ENCODE results near the gene CA7.

DNA sequence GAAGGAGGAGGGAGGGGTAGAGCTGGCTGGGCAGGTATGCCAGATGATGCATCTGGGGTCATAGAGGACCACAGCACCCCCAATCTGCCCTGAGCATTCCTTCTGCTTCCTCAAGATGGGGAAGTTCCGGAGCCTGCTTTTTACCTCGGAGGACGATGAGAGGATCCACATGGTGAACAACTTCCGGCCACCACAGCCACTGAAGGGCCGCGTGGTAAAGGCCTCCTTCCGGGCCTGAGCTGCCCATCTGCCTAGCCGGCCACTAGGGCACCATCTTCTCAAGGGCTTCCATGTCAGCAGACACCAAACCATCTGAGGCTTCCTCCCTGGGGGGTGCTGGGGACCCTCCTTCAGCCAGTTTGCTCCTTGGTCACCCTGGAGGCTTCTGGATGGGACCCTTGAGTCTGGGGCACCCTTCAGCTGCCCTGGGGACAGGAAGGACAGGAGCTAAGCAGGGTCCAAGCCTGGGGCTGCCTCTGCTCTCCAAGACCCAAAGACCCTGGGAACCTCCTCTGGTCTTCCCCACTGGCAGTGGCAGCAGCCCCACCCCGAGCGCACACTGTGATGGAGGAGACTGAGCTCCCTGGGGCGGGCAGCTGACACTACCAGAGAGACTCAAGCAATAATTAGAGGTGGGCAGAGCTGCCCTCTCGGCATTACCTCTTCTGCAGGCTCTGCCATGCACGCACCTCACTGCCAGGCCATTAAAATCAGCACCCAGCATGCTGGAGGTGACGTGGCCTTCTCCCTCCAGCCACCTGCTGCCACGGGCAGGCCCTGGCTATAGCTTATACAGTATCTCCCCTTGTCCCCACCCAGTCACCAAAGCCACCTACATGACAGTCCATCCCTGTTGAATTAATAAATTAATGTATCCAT lies 9.3 kb downstream of the CA7 start:
- TF ChIP-seq, protein P1, sequence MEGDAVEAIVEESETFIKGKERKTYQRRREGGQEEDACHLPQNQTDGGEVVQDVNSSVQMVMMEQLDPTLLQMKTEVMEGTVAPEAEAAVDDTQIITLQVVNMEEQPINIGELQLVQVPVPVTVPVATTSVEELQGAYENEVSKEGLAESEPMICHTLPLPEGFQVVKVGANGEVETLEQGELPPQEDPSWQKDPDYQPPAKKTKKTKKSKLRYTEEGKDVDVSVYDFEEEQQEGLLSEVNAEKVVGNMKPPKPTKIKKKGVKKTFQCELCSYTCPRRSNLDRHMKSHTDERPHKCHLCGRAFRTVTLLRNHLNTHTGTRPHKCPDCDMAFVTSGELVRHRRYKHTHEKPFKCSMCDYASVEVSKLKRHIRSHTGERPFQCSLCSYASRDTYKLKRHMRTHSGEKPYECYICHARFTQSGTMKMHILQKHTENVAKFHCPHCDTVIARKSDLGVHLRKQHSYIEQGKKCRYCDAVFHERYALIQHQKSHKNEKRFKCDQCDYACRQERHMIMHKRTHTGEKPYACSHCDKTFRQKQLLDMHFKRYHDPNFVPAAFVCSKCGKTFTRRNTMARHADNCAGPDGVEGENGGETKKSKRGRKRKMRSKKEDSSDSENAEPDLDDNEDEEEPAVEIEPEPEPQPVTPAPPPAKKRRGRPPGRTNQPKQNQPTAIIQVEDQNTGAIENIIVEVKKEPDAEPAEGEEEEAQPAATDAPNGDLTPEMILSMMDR (IDR thresholded peaks at IDR 0.05; ENCODE audit: low read depth, low read length), result no peak
- TF ChIP-seq POLR2A (IDR thresholded peaks at IDR 0.05; ENCODE audit: extremely low read depth, insufficient read length), result no peak

Measured in NB4 (cell line).